Caco-2 (cell line): ENCODE results near the gene TTC4. TPM values are rescaled to one million over a fixed set of nuclear protein-coding genes. Genes with fewer than 3 reads are reported as not detected.
A peak's percentile ranks its signal among the peaks of the same experiment; 100 is the strongest.

Source experiments
- BruUV-seq: library from RNA; stranded (reverse); fragments of 400-500 nt; replicated peaks from 2 replicates; lab custom pipeline; 2021; lab: Mats Ljungman, UMichigan
- CTCF ChIA-PET: fragments of 300-600 bp; sonication (Branson Sonifier 250); formaldehyde crosslinking; loops from one replicate; lab custom pipeline; 2022; ENCODE audit warnings: antibody characterized with exemption; lab: Charles Lee
- POLR2A ChIA-PET: fragments of 300-600 bp; sonication (Branson Sonifier 250); formaldehyde crosslinking; loops from one replicate; lab custom pipeline; 2022; ENCODE audit warnings: antibody characterized with exemption; lab: Charles Lee
- DNase-seq, 2 experiments: peaks; one replicate each; pipeline versions ENCODE4 v3.0.0 to v3.0.0-alpha.2; 2020 to 2022
- H3K27me3 ChIP-seq: replicated peaks from 2 replicates; pipeline ENCODE4 v1.6.0; 2011; ENCODE audit warnings: low read length; ENCODE audit not compliant: control insufficient read depth, insufficient read depth
- H3K36me3 ChIP-seq: 2 replicates; pipeline ENCODE4 v1.5.1; 2011; ENCODE audit warnings: low read length; ENCODE audit not compliant: control insufficient read depth, insufficient read depth
- H3K4me1 ChIP-seq: fragments of 250-450 bp; sonication (Bioruptor Pico); 2 replicates; pipeline ENCODE4 v1.5.1; 2020; ENCODE audit warnings: mild to moderate bottlenecking
- H3K4me3 ChIP-seq: 2 replicates; pipeline ENCODE4 v1.5.1; 2011; ENCODE audit warnings: low read depth, mild to moderate bottlenecking, control low read depth, low read length
- H3K9me3 ChIP-seq: fragments of 250-450 bp; sonication (Bioruptor Pico); 2 replicates; pipeline ENCODE4 v1.5.1; 2020; ENCODE audit warnings: mild to moderate bottlenecking, moderate library complexity
- H3K27ac Mint-ChIP-seq: one replicate; pipeline ENCODE4 v1.8.0; 2022; ENCODE audit warnings: mixed read lengths; ENCODE audit not compliant: unreplicated experiment
- H3K27me3 Mint-ChIP-seq: one replicate; pipeline ENCODE4 v1.8.0; 2022; ENCODE audit warnings: mixed read lengths; ENCODE audit not compliant: insufficient read depth, unreplicated experiment
- H3K36me3 Mint-ChIP-seq: one replicate; pipeline ENCODE4 v1.8.0; 2022; ENCODE audit warnings: mild to moderate bottlenecking, mixed read lengths; ENCODE audit not compliant: insufficient read depth, unreplicated experiment
- H3K4me1 Mint-ChIP-seq: one replicate; pipeline ENCODE4 v1.8.0; 2022; ENCODE audit warnings: low read depth, mixed read lengths; ENCODE audit not compliant: unreplicated experiment
- H3K4me3 Mint-ChIP-seq: one replicate; pipeline ENCODE4 v1.8.0; 2022; ENCODE audit warnings: mild to moderate bottlenecking, moderate library complexity, mixed read lengths; ENCODE audit not compliant: unreplicated experiment
- H3K9me3 Mint-ChIP-seq: one replicate; pipeline ENCODE4 v1.8.0; 2022; ENCODE audit warnings: mixed read lengths; ENCODE audit not compliant: unreplicated experiment
- intact Hi-C: fragments of 100-400 bp; cut with micrococcal nuclease; formaldehyde crosslinking; loops from one replicate; pipeline ENCODE4 v1.10.0; 2022; ENCODE audit not compliant: unreplicated experiment
- total RNA-seq: library from RNA; stranded (reverse); gene quantifications from 2 replicates; pipeline ENCODE4 v1.2.3, GENCODE V29; 2022
- TF ChIP-seq, protein P1 (sequence below), 2 experiments: fragments of 200-600 bp in 1 of 2; IDR thresholded peaks; 1 replicate in 1 of 2; 2 replicates in 1 of 2; pipeline versions ENCODE4 v1.5.1 to v1.8.0; 2011 to 2022; ENCODE audit warnings: antibody characterized with exemption in 1 of 2, control low read depth in 1 of 2, inconsistent platforms in 1 of 2, low read depth in 1 of 2, low read length in 1 of 2, mild to moderate bottlenecking in 1 of 2, moderate library complexity in 1 of 2; ENCODE audit not compliant: insufficient read depth in 1 of 2, severe bottlenecking in 1 of 2, unreplicated experiment in 1 of 2

TTC4 gene
- total RNA-seq, 1 experiment from 2014 or later: 14.0 TPM

DNA sequence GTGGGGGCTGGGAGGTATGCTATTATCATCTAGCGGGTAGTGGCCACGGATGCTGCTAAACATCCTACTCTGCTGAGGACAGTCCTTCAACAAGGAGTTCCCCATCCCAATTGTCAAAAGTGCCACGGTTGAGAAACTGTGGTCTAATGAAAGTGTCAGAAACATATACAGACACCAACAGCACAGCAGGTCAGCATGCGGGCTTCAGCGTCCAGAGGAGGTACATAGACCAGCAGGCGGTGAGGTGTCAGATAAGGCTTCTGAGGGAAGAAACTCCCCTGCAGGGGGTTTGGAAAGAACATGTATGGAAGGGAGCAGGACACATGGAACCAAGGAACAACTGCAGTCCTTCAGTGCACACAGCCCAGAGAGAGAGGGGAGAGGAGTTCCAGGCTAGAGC lies 4.8 kb upstream of the TTC4 start:
- Mint-ChIP-seq H3K27ac (no peak overlapping the region), H3K4me3 (no peak overlapping the region), H3K9me3 (no peaks in the 10 kb centered on the region), H3K27me3 (peaks cover 2% of the 10 kb centered on the region), H3K4me1 (peaks cover 8% of the 10 kb centered on the region), H3K36me3 (peaks cover 5% of the 10 kb centered on the region)
- no peaks in the 10 kb centered on the region for H3K9me3 ChIP-seq
- no peaks in the 10 kb centered on the region for H3K4me1 ChIP-seq
- no peak overlapping the region for H3K4me3 ChIP-seq
- H3K27me3 ChIP-seq: no peaks in the 10 kb centered on the region
- no peaks in the 10 kb centered on the region for H3K36me3 ChIP-seq
- TF ChIP-seq, protein P1, sequence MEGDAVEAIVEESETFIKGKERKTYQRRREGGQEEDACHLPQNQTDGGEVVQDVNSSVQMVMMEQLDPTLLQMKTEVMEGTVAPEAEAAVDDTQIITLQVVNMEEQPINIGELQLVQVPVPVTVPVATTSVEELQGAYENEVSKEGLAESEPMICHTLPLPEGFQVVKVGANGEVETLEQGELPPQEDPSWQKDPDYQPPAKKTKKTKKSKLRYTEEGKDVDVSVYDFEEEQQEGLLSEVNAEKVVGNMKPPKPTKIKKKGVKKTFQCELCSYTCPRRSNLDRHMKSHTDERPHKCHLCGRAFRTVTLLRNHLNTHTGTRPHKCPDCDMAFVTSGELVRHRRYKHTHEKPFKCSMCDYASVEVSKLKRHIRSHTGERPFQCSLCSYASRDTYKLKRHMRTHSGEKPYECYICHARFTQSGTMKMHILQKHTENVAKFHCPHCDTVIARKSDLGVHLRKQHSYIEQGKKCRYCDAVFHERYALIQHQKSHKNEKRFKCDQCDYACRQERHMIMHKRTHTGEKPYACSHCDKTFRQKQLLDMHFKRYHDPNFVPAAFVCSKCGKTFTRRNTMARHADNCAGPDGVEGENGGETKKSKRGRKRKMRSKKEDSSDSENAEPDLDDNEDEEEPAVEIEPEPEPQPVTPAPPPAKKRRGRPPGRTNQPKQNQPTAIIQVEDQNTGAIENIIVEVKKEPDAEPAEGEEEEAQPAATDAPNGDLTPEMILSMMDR (IDR thresholded peaks at IDR 0.05; ENCODE audit: insufficient read depth in 1 of 2, low read depth in 1 of 2, low read length in 1 of 2, severe bottlenecking in 1 of 2, unreplicated experiment in 1 of 2): no peak
- CTCF ChIA-PET: no interaction called here
- DNase-seq: no peak
- POLR2A ChIA-PET: no interaction called here
- intact Hi-C loops: no loop called here
- no TSS peak for BruUV-seq

DNA sequence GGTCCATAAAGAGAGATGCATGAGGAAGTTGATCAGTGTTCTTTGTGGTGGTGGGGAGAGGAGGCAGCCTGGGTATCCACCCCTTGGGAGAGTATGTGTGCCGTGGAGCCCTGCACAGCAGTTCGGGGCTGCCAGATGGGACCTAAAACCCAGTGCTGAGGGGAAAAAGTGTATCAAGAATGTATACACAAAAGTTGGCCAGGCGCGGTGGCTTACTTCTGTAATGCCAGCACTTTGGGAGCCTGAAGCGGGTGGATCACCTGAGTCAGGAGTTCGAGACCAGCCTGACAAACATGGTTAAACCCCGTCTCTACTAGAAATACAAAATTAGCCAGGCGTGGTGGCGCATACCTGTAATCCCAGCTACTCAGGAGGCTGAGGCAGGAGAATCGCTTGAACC lies 4.1 kb upstream of the TTC4 start:
- CTCF ChIA-PET: no interaction called here
- Mint-ChIP-seq H3K4me3 (no peak overlapping the region), H3K36me3 (peaks cover 5% of the 10 kb centered on the region), H3K9me3 (no peaks in the 10 kb centered on the region), H3K4me1 (peaks cover 8% of the 10 kb centered on the region), H3K27ac (no peak overlapping the region), H3K27me3 (peaks cover 2% of the 10 kb centered on the region)
- no peak overlapping the region for H3K4me3 ChIP-seq
- no peak for DNase-seq
- H3K27me3 ChIP-seq: no peaks in the 10 kb centered on the region
- no peaks in the 10 kb centered on the region for H3K9me3 ChIP-seq
- intact Hi-C loops: no loop called here
- TF ChIP-seq, protein P1 (IDR thresholded peaks at IDR 0.05; ENCODE audit: insufficient read depth in 1 of 2, low read depth in 1 of 2, low read length in 1 of 2, severe bottlenecking in 1 of 2, unreplicated experiment in 1 of 2): no peak
- POLR2A ChIA-PET: no interaction called here
- no peaks in the 10 kb centered on the region for H3K4me1 ChIP-seq
- H3K36me3 ChIP-seq: no peaks in the 10 kb centered on the region
- BruUV-seq: no TSS peak

GRCh38 chr1:54714881-54715492 lies 674 bp upstream of the TTC4 start:
- H3K27ac Mint-ChIP-seq: peak overlapping the region; percentile 54
- no peaks in the 10 kb centered on the region for H3K36me3 ChIP-seq
- no peaks in the 10 kb centered on the region for H3K27me3 ChIP-seq
- no peaks in the 10 kb centered on the region for H3K27me3 Mint-ChIP-seq
- peak overlapping the region; percentile 74 for H3K4me3 Mint-ChIP-seq
- H3K36me3 Mint-ChIP-seq: peaks cover 15% of the 10 kb centered on the region
- H3K4me3 ChIP-seq: peak overlapping the region; percentile 75; the same call in 1 of the 2 replicates
- intact Hi-C loops: loop anchor here (5.0 kb wide), 1 partner anchor 47 kb away; the partner anchor contains the start of gene PARS2
- H3K9me3 Mint-ChIP-seq: no peaks in the 10 kb centered on the region
- TF ChIP-seq, protein P1 (IDR thresholded peaks at IDR 0.05; ENCODE audit: insufficient read depth in 1 of 2, low read depth in 1 of 2, low read length in 1 of 2, severe bottlenecking in 1 of 2, unreplicated experiment in 1 of 2): no peak
- POLR2A ChIA-PET: interaction anchor here (0.5 kb wide), 1 partner anchor 86 kb away, joined by 3 read pairs; no protein-coding TSS in a partner anchor
- BruUV-seq: no TSS peak
- DNase-seq: no peak
- H3K4me1 ChIP-seq: no peaks in the 10 kb centered on the region
- peaks cover 8% of the 10 kb centered on the region for H3K4me1 Mint-ChIP-seq
- CTCF ChIA-PET: interaction anchor here (0.7 kb wide), 1 partner anchor 86 kb away, joined by 3 read pairs; the partner anchor contains the start of gene TTC22
- H3K9me3 ChIP-seq: no peaks in the 10 kb centered on the region
